ENCODE data around the gene RPS13. TPM values are rescaled to one million over a fixed set of nuclear protein-coding genes. Genes with fewer than 3 reads are reported as not detected.
"Not testable (repeated sequence)": the region's sequence is repeated elsewhere in the genome, so short reads cannot be mapped to it uniquely, and the experiment has no call there.

RPS13 gene
- total RNA-seq, 4 donors from 2014 or later: 1,348 to 1,884 (median 1,779) TPM

DNA sequence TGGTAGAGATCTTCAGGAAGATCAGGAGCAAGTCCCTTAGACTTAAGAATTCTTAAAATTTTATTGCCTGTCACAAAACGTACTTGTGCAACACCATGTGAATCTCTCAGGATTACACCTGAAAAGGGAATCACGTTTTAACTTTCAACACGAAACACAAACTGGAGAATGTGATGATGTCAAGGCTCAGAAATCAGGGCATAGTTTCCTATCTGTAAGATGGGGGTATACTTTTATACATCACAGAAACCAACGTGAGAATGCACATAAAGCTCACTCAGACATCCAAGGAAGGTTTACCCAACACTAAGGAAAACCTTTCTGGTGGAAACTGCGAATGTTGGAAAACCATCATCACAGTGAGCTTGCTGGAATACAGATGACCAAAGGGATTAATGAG lies 2.0 kb downstream of the RPS13 start:
- no peak for DNase-seq (ENCODE audit: low spot score in 2 of 2)
- intact Hi-C loops (cut with DNase I; ENCODE audit: low total_unique reads): no loop called here
- 54% methylated on average over 5 of the region's 5 CpGs for WGBS, 2 donors
- TF ChIP-seq, protein P1, sequence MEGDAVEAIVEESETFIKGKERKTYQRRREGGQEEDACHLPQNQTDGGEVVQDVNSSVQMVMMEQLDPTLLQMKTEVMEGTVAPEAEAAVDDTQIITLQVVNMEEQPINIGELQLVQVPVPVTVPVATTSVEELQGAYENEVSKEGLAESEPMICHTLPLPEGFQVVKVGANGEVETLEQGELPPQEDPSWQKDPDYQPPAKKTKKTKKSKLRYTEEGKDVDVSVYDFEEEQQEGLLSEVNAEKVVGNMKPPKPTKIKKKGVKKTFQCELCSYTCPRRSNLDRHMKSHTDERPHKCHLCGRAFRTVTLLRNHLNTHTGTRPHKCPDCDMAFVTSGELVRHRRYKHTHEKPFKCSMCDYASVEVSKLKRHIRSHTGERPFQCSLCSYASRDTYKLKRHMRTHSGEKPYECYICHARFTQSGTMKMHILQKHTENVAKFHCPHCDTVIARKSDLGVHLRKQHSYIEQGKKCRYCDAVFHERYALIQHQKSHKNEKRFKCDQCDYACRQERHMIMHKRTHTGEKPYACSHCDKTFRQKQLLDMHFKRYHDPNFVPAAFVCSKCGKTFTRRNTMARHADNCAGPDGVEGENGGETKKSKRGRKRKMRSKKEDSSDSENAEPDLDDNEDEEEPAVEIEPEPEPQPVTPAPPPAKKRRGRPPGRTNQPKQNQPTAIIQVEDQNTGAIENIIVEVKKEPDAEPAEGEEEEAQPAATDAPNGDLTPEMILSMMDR (IDR thresholded peaks at IDR 0.05): no peak
- no peak for TF ChIP-seq POLR2A (IDR thresholded peaks at IDR 0.05)
- no peak overlapping the region for H3K4me3 ChIP-seq (ENCODE audit: low read depth, poor library complexity, severe bottlenecking)

- WGBS, 2 donors: 44 to 47% methylated on average over 4 of the region's 4 CpGs
- DNase-seq (ENCODE audit: low spot score in 2 of 2): no peak
- TF ChIP-seq, protein P1 (IDR thresholded peaks at IDR 0.05): no peak
- TF ChIP-seq POLR2A (IDR thresholded peaks at IDR 0.05): no peak
- H3K4me3 ChIP-seq (ENCODE audit: low read depth, poor library complexity, severe bottlenecking): no peak overlapping the region
- intact Hi-C loops (cut with DNase I; ENCODE audit: low total_unique reads): no loop called here
These were observed 4.0 kb downstream of the RPS13 start for GRCh38 chr11:17073370-17074027.

- intact Hi-C loops (cut with DNase I; ENCODE audit: low total_unique reads): loop anchor here (10.0 kb wide), 1 partner anchor 123 kb away; no protein-coding TSS in a partner anchor
- DNase-seq (ENCODE audit: low spot score in 2 of 2): no peak
- H3K4me3 ChIP-seq (ENCODE audit: low read depth, poor library complexity, severe bottlenecking): no peak overlapping the region
- WGBS, 2 donors: 89 to 99% methylated on average over 6 of the region's 6 CpGs
- TF ChIP-seq, protein P1 (IDR thresholded peaks at IDR 0.05): no peak
- TF ChIP-seq POLR2A (IDR thresholded peaks at IDR 0.05): no peak
These were observed 10.1 kb downstream of the RPS13 start for GRCh38 chr11:17067417-17067816.

- intact Hi-C loops (cut with DNase I; ENCODE audit: low total_unique reads): loop anchor here (10.0 kb wide), 1 partner anchor 122 kb away; no protein-coding TSS in a partner anchor
- WGBS, 2 donors: 56 to 58% methylated on average over 2 of the region's 2 CpGs
- no peak for DNase-seq (ENCODE audit: low spot score in 2 of 2)
- no peak overlapping the region for H3K4me3 ChIP-seq (ENCODE audit: low read depth, poor library complexity, severe bottlenecking)
- TF ChIP-seq POLR2A (IDR thresholded peaks at IDR 0.05): no peak
- TF ChIP-seq, protein P1 (IDR thresholded peaks at IDR 0.05): no peak
These were observed 10.8 kb downstream of the RPS13 start for GRCh38 chr11:17066691-17067090.

DNA sequence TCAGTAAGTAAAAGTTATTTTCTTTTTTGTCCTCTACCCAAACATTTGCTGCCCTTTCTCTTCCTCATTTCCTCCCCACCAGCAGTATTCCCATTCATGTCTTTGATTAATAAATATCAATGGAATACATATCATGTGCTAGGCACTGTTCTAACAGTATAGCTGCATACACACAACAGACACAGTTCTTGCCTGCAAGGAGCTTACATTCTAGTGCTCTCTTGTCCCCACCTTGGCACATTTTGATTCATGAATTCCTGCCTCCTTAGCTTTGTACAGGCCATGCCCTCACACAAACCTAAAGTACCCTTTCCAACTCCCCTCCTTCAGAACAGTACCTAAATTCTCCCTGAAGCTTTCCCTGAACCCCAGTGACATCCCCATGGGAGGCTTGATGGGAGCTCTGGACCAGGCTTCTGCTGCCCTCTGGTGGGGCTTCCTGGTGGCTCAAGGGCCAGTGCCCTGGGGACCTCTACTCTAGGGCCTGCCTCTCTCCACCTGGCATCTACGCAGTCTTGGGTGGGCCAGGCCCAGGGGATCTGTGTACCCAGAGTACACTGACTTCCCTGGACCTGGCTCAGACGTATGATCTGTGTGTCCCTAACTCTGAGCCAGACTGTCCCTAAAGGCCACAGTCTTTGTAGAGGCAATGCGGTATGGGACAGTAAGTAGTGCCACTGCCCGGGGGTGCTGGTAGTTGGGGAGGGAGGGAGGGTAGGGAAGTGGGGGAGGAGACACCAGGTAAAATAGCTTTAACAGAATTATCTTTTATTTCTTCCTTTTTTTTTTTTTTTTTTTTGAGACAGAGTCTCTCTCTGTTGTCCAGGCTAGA lies 14.1 kb downstream of the RPS13 start:
- intact Hi-C loops (cut with DNase I; ENCODE audit: low total_unique reads): loop anchor here (10.0 kb wide), 1 partner anchor 119 kb away; no protein-coding TSS in a partner anchor
- TF ChIP-seq, protein P1 (IDR thresholded peaks at IDR 0.05): no peak
- TF ChIP-seq POLR2A (IDR thresholded peaks at IDR 0.05): no peak
- no peak overlapping the region for H3K4me3 ChIP-seq (ENCODE audit: low read depth, poor library complexity, severe bottlenecking)
- DNase-seq (ENCODE audit: low spot score in 2 of 2): no peak
- WGBS, 2 donors: 73 to 93% methylated on average over 3 to 4 of the region's 4 CpGs

GRCh38 chr11:17051146-17051545 lies 26.3 kb downstream of the RPS13 start:
- 96 to 98% methylated on average over 14 to 19 of the region's 27 CpGs for WGBS, 2 donors
- H3K4me3 ChIP-seq (ENCODE audit: low read depth, poor library complexity, severe bottlenecking); DNase-seq (ENCODE audit: low spot score in 2 of 2); intact Hi-C loops (cut with DNase I; ENCODE audit: low total_unique reads): not testable (repeated sequence)

- 77 to 88% methylated on average over 4 of the region's 4 CpGs for WGBS, 2 donors
- H3K4me3 ChIP-seq (ENCODE audit: low read depth, poor library complexity, severe bottlenecking); intact Hi-C loops (cut with DNase I; ENCODE audit: low total_unique reads); DNase-seq (ENCODE audit: low spot score in 2 of 2): not testable (repeated sequence)
These were observed 29.0 kb downstream of the RPS13 start for GRCh38 chr11:17048491-17048890.

Data from lower leg skin (tissue), 4 donors.